IPS-20b (cell line): Measurements from ENCODE around the gene SHISA4.

Experiments used
- H3K27ac ChIP-seq: one replicate; pipeline ENCODE4 v1.5.1; 2013; ENCODE audit warnings: low read length
- H3K27me3 ChIP-seq: 2 replicates; pipeline ENCODE4 v1.6.1; 2013; ENCODE audit warnings: mild to moderate bottlenecking, low read length, inconsistent platforms; ENCODE audit not compliant: insufficient read depth
- H3K36me3 ChIP-seq: 2 replicates; pipeline ENCODE4 v1.6.1; 2013; ENCODE audit warnings: low read depth, mild to moderate bottlenecking, inconsistent platforms, low read length, moderate library complexity; ENCODE audit not compliant: insufficient read depth
- H3K4me1 ChIP-seq: 2 replicates; pipeline ENCODE4 v1.6.1; 2013; ENCODE audit warnings: mild to moderate bottlenecking, control low read depth, inconsistent platforms, low read length, moderate library complexity; ENCODE audit not compliant: insufficient read depth
- H3K4me3 ChIP-seq: 2 replicates; pipeline ENCODE4 v1.5.1; 2013; ENCODE audit warnings: mild to moderate bottlenecking, low read length, inconsistent platforms
- H3K9ac ChIP-seq: 2 replicates; pipeline ENCODE4 v1.6.1; 2013; ENCODE audit warnings: low read depth, mild to moderate bottlenecking, inconsistent platforms, low read length, moderate library complexity
- H3K9me3 ChIP-seq: 2 replicates; pipeline ENCODE4 v1.6.1; 2013; ENCODE audit warnings: mild to moderate bottlenecking, low read depth, low read length, inconsistent platforms; ENCODE audit not compliant: insufficient read depth

The SHISA4 gene

GRCh38 chr1:201921952-201922558 is 33.4 kb downstream of the SHISA4 start:
- no peak overlapping the region for H3K4me3 ChIP-seq
- no peak overlapping the region for H3K27ac ChIP-seq
- H3K4me1 ChIP-seq = no peaks in the 10 kb centered on the region
- no peaks in the 10 kb centered on the region for H3K27me3 ChIP-seq
- no peak overlapping the region for H3K9ac ChIP-seq
- H3K9me3 ChIP-seq = no peaks in the 10 kb centered on the region
- no peaks in the 10 kb centered on the region for H3K36me3 ChIP-seq

- no peaks in the 10 kb centered on the region for H3K36me3 ChIP-seq
- H3K4me1 ChIP-seq = no peaks in the 10 kb centered on the region
- no peaks in the 10 kb centered on the region for H3K9me3 ChIP-seq
- no peak overlapping the region for H3K4me3 ChIP-seq
- no peaks in the 10 kb centered on the region for H3K27me3 ChIP-seq
- no peak overlapping the region for H3K27ac ChIP-seq
- H3K9ac ChIP-seq = no peak overlapping the region
Observed at GRCh38 chr1:201925301-201925567, 36.5 kb downstream of the SHISA4 start.

GRCh38 chr1:201925981-201926645 is 37.4 kb downstream of the SHISA4 start:
- H3K4me3 ChIP-seq = no peak overlapping the region
- H3K9ac ChIP-seq = no peak overlapping the region
- no peaks in the 10 kb centered on the region for H3K4me1 ChIP-seq
- H3K9me3 ChIP-seq = no peaks in the 10 kb centered on the region
- no peaks in the 10 kb centered on the region for H3K27me3 ChIP-seq
- no peaks in the 10 kb centered on the region for H3K36me3 ChIP-seq
- H3K27ac ChIP-seq = no peak overlapping the region

GRCh38 chr1:201928266-201928665 is 39.6 kb downstream of the SHISA4 start:
- Histone ChIP-seq H3K4me3 (no peak overlapping the region), H3K36me3 (no peaks in the 10 kb centered on the region), H3K9me3 (no peaks in the 10 kb centered on the region), H3K4me1 (no peaks in the 10 kb centered on the region), H3K27me3 (no peaks in the 10 kb centered on the region), H3K27ac (no peak overlapping the region), H3K9ac (no peak overlapping the region)

- no peak overlapping the region for H3K27ac ChIP-seq
- H3K9ac ChIP-seq = no peak overlapping the region
- H3K27me3 ChIP-seq = no peaks in the 10 kb centered on the region
- no peaks in the 10 kb centered on the region for H3K9me3 ChIP-seq
- H3K4me1 ChIP-seq = no peaks in the 10 kb centered on the region
- no peaks in the 10 kb centered on the region for H3K36me3 ChIP-seq
- no peak overlapping the region for H3K4me3 ChIP-seq
Observed at GRCh38 chr1:201930137-201930536, 41.4 kb downstream of the SHISA4 start.

- Histone ChIP-seq H3K9ac (no peak overlapping the region), H3K4me3 (no peak overlapping the region), H3K36me3 (no peaks in the 10 kb centered on the region), H3K27me3 (no peaks in the 10 kb centered on the region), H3K9me3 (no peaks in the 10 kb centered on the region), H3K27ac (no peak overlapping the region), H3K4me1 (no peaks in the 10 kb centered on the region)
Observed at GRCh38 chr1:201930803-201931202, 42.1 kb downstream of the SHISA4 start.

GRCh38 chr1:201933840-201934430 is 45.2 kb downstream of the SHISA4 start:
- Histone ChIP-seq H3K27me3 (no peaks in the 10 kb centered on the region), H3K9ac (no peak overlapping the region; the same call in 1 of the 2 replicates), H3K27ac (no peak overlapping the region)

GRCh38 chr1:201937624-201938213 is 49.0 kb downstream of the SHISA4 start:
- Histone ChIP-seq H3K27ac (no peak overlapping the region), H3K4me1 (peaks cover 5% of the 10 kb centered on the region; the same call in 1 of the 2 replicates), H3K4me3 (no peak overlapping the region), H3K27me3 (no peaks in the 10 kb centered on the region), H3K36me3 (no peaks in the 10 kb centered on the region), H3K9me3 (no peaks in the 10 kb centered on the region), H3K9ac (no peak overlapping the region)

More at GRCh38 chr1:201933840-201934430, 45.2 kb downstream of the SHISA4 start:
- H3K4me1 ChIP-seq = no peaks in the 10 kb centered on the region
- H3K9me3 ChIP-seq = no peaks in the 10 kb centered on the region
- H3K36me3 ChIP-seq = no peaks in the 10 kb centered on the region
- no peak overlapping the region for H3K4me3 ChIP-seq

- Histone ChIP-seq H3K4me3 (no peak overlapping the region), H3K4me1 (peaks cover 5% of the 10 kb centered on the region; the same call in 1 of the 2 replicates), H3K9me3 (no peaks in the 10 kb centered on the region), H3K9ac (no peak overlapping the region; the same call in 1 of the 2 replicates), H3K27ac (no peak overlapping the region), H3K27me3 (no peaks in the 10 kb centered on the region), H3K36me3 (no peaks in the 10 kb centered on the region)
Observed at GRCh38 chr1:201938440-201939035, 49.8 kb downstream of the SHISA4 start.

GRCh38 chr1:201939148-201939547 is 50.5 kb downstream of the SHISA4 start:
- H3K4me1 ChIP-seq = peaks cover 5% of the 10 kb centered on the region; the same call in 1 of the 2 replicates
- H3K27ac ChIP-seq = no peak overlapping the region
- H3K9ac ChIP-seq = no peak overlapping the region; the same call in 1 of the 2 replicates
- no peaks in the 10 kb centered on the region for H3K27me3 ChIP-seq
- H3K4me3 ChIP-seq = no peak overlapping the region
- H3K9me3 ChIP-seq = no peaks in the 10 kb centered on the region
- no peaks in the 10 kb centered on the region for H3K36me3 ChIP-seq

- H3K27me3 ChIP-seq = no peaks in the 10 kb centered on the region
Observed at GRCh38 chr1:201939574-201939973, 50.9 kb downstream of the SHISA4 start.

More at GRCh38 chr1:201939574-201939973, 50.9 kb downstream of the SHISA4 start:
- H3K4me1 ChIP-seq = peaks cover 5% of the 10 kb centered on the region; the same call in 1 of the 2 replicates
- no peak overlapping the region for H3K9ac ChIP-seq
- H3K27ac ChIP-seq = no peak overlapping the region
- no peaks in the 10 kb centered on the region for H3K36me3 ChIP-seq
- no peaks in the 10 kb centered on the region for H3K9me3 ChIP-seq
- no peak overlapping the region for H3K4me3 ChIP-seq
